G401.6 (cell line): ENCODE data around the gene CHST11.

Experiments
- FAIRE-seq: peaks from 2 replicates; lab custom pipeline; 2012; peaks lifted over from hg19 to GRCh38; lab: Jason Lieb, UNC

The CHST11 gene

DNA sequence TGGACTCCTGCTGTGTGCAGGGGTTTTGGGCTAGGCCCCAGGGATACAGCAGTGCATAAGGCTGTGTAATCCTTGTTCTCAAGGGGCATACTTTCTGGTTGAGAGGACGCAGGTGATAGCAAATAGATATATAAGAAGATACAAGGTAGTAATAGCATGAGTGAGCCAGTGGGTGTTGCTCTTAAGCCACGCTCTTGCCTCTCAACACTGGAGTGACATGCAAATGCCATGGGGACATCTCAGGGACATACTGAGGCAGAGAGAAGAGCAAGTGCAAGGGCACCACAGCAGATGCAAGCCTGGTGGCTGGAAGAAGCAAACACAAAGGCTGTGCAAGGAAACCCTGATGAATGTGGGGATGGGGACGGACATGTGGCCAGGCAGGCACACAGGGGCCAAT lies 223.3 kb downstream of the CHST11 start:
- no peak for FAIRE-seq

DNA sequence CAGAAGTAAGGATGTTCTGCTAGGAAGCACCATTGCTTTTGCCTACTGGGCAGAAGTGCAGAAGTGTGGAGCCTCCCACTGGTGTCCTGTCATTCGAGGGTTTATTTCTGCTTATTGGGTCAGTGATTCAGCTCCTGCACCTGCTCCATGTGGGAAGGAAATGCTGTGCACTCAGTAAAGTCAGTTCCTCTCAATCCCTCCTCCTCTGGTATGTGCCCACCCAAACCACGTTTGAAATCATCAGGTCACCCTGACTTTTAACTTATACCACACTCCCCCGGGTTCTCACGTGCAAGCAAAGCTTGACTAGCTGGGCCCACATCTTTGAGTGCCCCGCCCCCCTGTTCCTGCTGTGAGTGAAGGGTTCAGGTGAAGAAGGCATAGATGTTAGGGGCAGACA lies 223.7 kb downstream of the CHST11 start:
- no peak for FAIRE-seq

DNA sequence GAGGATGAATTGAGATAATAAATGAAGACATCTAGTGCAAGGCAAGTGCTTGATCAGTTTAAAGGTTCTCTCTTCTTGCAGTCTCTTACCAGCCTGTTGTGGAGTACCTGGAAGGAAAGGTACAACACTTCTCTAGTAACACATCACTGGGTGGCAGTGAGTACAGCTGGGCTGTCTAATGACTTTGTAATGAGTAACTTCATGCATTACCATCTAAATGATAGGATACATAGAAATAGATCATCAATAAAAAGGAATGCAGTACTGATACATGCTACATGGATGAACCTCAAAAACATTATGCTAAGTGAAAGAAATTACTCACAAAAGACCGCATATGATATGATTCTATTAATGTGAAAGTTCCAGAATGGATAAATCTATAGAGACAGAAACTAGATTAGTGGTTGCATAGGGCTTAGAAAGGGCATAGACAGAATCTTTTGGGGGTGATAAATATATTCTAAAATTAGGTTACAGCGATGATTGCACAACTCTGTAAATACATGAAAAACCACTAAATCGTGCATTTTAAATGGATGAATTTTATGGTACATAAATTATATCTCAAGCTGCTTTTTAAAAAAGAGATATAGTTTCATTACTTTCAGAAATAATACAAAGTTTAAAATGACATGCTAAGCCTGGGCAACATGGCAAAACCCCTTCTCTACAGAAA lies 224.4 kb downstream of the CHST11 start:
- no peak for FAIRE-seq

DNA sequence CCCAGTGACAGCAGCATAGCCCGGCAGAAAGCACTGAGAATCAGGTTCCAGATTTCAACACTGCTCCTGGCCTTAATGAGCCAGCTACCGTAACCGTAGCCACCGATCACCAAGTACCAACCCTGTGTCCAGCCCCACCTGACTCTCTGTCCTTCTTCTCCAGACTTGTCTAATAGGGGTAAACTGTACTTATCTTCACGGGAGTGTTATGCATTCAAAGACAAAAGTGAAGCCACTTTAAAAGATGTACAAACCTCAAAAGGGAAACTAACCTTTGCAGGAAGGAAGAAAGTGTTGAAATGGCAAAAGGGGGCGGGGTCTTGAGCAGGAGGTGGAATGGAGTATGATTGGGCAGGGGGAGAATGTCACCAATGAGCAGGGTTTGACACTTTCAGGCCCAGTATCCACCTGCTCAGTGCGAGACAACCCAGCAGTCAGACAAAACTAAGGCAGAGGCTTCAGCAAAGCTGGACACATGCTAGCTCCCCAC lies 226.1 kb downstream of the CHST11 start:
- no peak for FAIRE-seq

DNA sequence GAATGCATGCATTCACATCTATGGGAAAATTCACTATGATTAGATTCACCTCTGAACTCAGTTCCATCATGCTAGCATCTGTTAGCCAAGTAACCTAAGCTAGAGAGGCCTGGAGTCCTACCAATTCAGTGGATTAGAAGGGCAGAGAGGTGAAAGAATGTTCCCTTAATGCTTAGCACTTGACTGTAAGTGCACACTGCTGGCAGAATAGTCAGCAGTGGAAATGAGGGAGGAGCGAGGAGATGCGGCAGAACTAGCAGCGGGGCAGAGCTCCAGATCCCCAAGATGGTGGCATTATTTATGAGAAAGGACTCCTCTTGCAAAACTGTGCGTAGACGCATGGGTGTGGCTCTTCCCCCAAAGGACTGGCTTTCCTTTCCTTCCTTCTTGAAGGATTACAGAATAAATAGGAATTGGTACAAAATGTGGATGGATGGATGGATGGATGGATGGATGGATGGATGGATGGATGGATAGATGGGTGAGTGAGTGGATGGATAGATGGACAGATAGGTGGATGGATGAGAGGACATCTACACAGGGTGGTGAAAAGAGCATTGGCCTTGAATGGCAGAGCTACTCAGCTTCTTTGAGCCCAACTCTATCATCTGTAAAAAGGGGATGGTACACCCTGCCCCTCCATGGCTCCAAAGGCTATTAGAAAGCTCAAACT lies 227.2 kb downstream of the CHST11 start:
- no peak for FAIRE-seq

DNA sequence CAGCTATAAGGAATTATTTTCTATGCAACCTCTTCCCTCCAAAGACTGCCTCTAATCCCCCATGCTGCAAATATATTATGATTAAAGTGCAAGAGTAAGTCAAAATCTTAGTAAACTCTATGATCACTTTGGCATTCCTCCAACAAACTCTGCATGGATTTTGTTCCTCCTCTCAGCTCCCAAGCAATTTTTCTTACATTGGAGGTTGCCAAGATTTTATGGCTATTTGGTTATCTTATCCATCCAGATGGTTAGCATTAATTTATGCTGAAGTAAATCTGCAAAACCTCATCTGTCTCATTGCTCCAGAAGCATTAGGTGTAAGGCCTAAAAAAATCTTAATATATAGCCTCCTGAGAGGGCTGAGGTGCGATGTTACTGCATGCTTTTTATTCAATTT lies 228.1 kb downstream of the CHST11 start:
- FAIRE-seq, result no peak

DNA sequence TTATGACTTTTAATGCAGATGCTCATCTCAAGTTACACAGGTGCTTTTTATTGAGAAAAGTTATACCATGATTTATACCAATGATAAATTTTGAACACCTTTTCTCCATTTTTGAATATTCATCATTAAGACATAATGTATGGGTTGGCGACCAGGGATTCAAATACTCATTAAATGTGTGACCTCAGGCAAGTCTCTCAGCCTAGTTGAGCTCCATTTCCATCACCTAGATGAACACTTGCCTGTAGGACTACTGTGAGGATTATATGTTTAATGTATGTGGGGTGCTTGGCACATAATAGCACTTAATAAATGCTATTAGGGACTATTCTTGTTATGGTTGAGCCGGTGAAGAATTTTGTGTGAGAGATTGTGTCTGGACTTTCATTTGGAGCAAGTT lies 228.6 kb downstream of the CHST11 start:
- FAIRE-seq, result no peak

DNA sequence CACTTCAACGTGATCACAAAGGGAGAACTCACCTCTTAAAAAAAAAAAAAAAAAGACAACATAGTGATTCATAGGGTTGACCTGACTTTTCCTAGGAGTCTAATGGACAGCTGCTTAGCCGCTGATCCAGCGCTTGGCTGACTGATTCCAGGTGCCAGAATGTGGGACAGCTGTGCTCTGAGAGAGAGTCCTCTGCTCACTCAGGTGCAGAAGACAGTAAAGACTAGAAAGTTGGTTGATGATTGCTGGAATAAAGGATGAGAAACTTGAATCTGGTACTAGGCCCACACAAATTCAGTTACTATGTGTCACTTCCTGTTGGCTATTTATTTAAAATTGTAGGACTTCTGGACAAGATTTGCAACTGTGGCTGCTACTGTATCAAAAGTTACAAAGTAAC lies 229.4 kb downstream of the CHST11 start:
- FAIRE-seq, result no peak

DNA sequence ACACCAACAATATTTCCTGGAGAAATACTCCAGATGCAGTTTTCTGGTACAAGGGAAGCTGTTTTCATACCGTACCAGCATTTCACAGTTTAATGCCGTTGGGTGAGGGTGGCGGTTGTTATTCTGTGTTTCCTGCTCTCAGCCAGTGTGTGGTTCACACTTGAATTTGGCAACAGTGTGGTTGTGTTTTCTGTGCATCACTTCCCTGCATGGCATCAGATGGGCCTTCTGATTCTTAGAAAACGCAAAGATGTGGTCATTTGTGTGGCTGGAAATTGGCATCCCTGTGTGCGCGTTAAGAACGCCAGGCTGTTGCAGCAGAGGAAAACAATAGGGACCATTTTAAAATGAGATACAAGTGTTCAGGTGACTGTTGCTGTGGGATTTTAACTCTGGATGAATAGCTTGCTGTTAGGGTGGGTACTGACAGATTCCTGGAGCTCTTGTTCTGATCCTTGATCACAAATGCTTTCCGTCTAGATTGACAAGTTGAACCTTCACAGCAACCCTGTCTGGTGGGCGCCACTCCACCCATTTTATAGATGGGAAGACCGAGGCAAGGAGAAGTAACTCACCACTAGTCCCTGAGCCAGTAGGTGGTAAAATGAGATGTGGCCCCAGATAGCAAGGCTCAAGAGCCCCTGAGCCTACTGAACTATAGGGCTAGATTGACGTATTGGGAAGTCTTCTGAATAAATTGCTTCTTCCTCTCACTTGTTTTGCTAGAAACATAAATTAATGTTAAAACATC lies 231.2 kb downstream of the CHST11 start:
- no peak for FAIRE-seq

DNA sequence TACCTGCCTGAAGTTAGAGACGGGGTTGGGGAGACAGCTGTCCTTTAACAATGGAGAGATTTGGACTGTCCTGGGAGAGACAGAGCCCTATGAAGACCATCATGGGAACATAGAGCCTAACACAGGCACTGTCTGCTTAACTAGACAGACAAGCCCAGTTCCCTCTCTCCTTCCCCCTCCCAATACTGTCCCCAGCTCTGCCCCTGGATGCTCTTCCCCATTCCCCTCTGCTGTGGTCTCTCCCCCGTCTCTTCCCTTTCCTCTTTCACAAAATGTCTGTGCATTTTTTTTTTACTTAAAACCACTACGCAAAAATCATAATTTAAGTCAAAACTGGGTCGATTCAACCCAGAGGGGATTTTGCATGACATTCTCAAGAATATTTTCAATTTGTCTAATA lies 232.9 kb downstream of the CHST11 start:
- no peak for FAIRE-seq

DNA sequence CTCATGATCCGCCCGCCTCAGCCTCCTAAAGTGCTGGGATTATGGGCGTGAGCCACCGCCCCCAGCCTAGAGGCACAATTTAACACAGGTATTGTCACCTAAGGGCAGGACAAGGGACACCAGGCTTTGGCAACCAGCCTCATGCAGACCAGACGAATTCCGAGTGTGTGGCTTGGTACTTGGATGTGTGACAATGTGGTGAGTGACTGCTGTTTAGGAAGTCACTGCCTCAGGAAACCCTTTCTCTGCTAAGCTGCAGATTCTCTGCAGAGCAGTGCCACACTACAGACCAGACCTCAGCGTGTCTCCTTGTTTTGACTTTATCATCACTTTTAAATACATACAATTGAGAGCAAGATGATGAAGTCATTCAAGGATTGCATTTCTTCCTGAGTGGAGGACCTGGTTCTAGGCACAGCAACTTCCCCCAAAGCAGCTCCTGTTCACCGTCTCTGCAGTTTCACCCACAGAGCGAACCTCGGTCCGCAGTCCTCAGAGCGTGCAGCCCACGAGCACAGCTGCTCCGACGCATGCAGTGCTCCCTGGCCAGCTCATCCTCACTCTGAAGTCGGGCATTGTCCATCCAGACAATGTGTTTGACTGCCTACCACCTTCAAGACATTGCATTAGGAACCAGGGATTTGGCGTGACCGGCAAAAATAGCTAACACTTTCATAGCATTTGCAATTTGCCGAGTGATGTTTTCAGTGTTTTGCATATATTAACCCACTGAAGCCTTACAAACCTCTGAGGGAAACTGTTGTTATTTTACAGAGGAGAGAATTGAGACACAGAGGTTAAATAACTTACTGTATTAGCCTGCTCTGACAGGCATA lies 235.2 kb downstream of the CHST11 start:
- FAIRE-seq, result no peak

DNA sequence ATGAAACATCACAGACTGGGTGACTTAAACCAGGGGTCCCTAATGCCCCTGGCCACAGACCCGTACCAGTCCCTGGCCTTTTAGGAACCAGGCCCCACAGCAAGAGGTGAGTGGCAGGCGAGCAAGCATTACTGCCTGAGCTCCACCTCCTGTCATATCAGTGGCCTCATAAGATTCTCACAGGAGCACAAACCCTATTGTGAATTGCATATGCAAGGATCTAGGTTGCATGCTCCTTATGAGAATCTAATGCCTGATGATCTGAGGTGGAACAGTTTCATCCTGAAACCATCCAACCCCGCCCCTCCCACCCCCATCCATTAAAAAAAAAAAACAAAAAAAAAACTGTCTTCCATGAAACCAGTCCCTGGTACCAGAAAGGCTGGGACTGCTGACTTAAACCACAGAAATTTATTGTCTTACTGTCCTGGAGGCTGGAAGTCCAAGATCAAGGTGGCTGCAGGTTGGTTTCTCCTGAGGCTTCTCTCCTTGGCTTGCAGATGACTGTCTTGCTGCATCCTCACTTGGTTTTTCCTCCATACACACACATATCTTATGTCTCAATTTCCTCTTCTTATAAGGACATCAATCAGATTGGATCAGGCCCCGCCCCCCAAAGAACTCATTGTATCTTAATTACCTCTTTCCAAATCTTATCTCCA lies 235.9 kb downstream of the CHST11 start:
- FAIRE-seq, result no peak

DNA sequence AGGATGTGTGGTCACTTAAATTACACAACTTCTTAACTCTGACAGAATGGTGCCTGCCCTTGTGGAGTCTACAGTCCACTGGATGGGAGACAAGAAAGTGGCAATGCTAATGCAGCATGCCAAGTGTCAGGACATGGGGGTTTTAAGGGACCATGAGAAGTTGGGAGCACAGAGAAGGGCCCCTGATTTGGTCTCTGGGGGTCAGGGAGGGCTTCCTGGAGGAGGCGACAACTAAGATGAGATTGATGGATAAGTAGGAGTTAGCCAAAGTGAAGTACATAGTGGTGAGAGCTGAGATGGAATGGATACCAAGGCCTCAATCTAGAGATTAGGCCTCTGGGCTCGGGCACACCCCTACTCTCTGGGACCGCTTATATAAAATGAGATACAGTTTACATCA lies 236.7 kb downstream of the CHST11 start:
- FAIRE-seq, result no peak

DNA sequence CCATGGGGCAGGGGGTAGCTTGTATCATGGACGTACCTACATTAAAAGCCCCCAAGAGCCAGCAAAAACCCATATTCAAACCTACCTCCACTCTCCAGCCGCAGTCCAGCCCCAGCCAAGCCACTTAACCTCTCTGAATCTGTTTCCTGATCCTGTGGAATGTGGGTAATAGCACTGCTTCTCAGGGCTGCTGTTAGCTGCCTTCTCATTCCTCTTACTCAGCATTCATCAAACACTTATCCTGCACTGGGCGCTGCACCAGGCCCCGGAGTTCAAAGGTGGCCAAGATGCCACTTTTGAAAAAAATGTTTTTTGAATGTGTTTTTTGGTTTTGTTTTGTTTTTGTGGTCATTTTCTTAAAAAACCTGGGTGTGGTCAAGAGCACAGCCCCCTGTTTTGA lies 237.4 kb downstream of the CHST11 start:
- no peak for FAIRE-seq

DNA sequence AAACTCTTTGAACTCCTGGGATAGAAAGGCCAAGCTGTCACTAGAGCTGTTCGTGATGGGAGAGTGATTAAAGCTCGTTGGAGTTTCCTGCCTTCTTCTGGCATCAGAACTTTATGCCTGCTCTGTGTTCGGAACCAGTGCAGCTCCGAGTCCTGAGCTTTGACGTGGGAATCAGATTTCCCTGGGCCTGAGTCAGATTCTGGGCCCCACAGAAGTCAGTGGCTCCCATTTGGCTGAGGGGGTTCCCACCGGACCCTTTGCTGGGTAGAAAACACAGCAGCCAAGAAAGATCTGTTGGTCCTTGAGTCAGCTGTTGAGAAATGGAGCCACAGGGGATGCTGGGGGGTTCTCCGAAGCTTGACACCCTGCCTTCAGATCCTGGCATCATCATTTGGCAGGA lies 238.0 kb downstream of the CHST11 start:
- FAIRE-seq, result no peak

DNA sequence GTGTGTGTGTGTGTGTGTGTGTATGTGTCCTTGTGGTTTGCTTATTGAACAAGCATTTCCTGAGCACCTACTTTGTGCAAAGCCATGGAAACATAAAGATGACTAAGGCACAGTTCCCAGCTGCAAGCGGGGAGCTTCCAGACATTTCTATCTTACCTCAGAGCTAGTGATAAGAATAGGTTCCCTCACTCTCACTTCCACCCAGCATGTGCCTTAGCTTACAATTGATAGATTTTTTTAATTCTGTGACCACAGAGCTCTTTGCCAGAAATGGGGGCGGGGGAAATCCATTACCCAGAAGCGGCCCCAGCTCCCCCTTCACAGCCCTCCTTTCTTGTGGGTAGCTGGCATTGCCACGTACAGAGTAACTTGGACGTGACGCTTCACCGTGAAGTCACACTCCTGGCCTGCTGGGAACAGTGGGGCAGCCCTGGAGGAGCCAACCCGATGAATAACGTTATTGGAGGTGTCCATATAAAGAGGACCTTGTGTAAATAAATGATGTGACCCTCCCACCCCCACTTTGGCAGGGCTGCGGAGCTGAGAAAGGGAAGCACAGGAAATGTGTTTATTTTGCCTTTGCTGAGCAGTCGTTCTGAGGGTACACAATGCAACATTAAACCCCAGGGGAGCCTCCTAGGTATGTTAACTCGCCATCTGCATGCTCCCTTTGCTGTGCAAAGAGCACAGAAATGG lies 238.9 kb downstream of the CHST11 start:
- FAIRE-seq, result no peak

DNA sequence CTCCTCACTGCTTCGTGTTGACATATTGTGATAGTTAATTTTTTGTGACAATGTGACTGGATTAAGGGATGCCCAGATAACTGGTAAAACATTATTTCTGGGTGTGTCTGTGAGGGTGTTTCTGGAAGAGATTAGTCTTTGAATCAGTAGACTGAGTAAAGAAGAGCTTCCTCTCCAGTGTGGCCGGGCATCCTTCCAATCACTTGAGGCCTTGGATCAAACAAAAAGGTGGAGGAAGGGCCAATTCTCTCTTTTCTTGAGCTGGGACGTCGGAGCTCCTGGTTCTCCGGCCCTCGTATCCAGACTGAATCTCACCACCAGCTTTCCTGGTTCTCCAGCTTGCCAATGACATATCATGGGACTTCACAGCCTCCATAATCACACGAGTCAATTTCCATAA lies 240.4 kb downstream of the CHST11 start:
- FAIRE-seq, result no peak

DNA sequence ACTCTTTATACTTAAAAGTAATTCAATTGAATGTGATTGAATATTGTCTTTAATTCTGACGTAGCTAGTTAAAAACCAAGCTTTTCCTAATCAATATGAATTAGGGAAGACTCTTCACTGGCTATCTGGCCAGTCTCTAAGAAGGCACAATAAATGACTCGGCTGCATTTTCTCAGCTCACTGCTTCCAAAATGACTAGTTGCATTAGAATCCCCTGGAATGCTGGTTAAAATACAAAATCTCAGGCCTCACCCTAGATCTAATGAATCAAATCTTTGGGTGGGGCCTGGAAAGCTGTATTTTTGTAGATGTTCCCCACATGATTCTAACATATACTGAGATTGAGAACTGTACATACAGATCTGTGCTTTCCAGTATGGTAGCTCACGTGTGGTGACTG lies 242.1 kb downstream of the CHST11 start:
- no peak for FAIRE-seq

DNA sequence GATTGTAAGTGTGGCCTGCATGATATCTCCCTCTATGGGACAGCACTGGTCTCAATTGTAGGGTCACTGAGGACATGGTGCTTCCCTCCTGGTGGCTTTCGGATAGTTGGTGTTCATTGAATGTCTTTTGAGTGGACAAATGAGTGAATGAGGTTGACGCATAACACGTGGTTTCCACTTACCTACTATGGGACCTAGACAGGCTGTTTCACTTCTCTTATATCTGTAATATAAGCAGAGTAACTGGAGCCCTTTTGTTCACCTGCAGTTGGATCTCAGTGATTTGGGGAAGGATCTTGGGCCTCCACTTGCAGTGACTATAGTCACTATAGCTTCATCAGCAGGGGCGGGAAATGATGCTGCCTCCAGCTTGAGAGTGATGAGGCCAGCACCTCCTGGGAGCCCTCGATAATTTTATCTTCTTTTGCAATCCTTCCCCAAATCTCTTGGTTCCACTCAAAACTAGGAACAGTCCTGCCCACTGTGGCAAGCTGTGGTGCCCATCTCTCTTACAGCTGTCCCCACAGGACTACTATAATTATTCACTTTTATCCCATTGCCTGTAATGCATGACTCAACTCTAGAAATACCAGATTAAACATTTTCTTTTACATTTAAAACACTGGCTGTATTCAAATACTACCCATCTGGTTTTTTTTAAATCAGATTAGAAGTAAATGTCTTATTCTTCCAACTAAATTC lies 242.9 kb downstream of the CHST11 start:
- no peak for FAIRE-seq

DNA sequence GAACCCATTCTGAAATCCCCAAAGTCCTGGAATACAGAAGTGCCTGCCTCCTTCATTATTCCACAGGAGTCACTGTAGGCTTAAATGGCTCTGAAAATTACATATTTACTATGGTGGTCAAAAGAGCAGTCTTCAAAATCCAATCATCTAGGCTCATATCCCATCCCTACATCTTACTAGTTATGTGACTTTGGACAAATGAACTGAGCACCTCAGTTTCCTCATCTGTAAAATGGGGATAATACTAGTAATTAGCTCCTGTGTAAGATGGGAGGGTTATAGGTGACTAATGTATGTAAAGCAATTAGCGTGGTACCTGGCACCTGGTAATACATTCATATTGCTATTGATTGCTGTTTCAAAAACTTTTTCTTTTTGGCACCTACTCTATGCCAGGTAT lies 243.6 kb downstream of the CHST11 start:
- no peak for FAIRE-seq

DNA sequence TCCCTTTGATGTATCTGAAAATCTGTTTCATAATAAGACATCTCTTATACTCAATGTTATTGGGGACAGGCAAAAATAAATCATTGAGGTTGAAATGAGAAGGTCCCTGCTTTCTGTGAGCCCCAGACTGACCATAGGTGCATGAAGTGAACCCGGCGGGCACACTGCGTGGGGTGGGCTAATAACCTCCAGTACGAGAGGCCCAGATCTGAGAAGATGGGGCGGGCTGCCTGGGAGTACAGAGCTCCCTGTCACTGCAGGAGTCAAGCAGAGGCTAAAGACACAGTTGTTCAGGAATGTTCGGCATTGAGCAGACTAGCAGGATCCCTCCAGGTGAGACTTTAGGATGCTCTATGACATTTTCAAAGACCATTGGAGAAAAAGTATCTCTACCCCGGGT lies 244.6 kb downstream of the CHST11 start:
- no peak for FAIRE-seq
